ENCODE measurements around the gene HLA-DPB1. TPM values are rescaled to one million over a fixed set of nuclear protein-coding genes. Genes with fewer than 3 reads are reported as not detected.

The HLA-DPB1 gene
- total RNA-seq, 1 donor from 2014 or later: 853 TPM

- intact Hi-C loops (cut with micrococcal nuclease): loop anchor here (5.0 kb wide), 1 partner anchor 66 kb away; no protein-coding TSS in a partner anchor
- CTCF ChIA-PET: interaction anchor here (1.3 to 14.4 kb wide), 3 partner anchors 10 to 67 kb away, joined by 3 to 240 read pairs (median 4); partner anchors contain the start of gene HLA-DOA
Measured at GRCh38 chr6:33081098-33081824, 5.5 kb downstream of the HLA-DPB1 start.

DNA sequence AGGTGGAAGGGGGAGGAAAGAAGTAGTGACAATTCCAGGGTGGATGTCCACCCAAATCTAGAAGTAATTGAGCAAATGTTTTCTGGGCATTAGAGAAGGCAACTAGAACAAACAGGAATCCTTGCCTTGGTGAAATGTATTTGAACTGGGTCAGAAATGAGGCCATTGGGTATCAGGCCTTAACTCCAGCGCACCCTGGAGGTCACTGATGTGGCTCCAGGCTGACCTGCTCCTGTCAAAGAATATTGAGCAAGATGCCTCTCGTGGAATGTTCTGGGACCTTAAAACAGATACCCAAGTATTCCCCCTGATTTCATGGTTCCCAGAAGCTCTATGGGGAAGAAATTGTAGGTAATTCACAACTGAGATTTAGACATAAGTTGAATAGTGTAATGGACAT lies 6.9 kb downstream of the HLA-DPB1 start:
- ChIA-PET CTCF (interaction anchor here (0.9 to 14.4 kb wide), 8 partner anchors 10 to 82 kb away, joined by 3 to 240 read pairs (median 4); partner anchors contain the start of gene HLA-DOA), POLR2A (interaction anchor here (0.7 to 28.7 kb wide), 6 partner anchors 11 to 166 kb away, joined by 3 to 2264 read pairs (median 23); partner anchors contain the start of genes HLA-DOA and HLA-DPA1)
- intact Hi-C loops (cut with micrococcal nuclease): loop anchor here (1.0 to 5.0 kb wide), 4 partner anchors 8 to 166 kb away; no protein-coding TSS in a partner anchor
- peak overlapping the region; percentile 78 for H3K27ac Mint-ChIP-seq
- H3K4me1 Mint-ChIP-seq: peaks cover 74% of the 10 kb centered on the region
- DNase-seq: no peak
- peaks cover 100% of the 10 kb centered on the region for H3K36me3 Mint-ChIP-seq (ENCODE audit: low read depth)
- no peaks in the 10 kb centered on the region for H3K9me3 Mint-ChIP-seq
- peak; percentile 54 for ATAC-seq (ENCODE audit: low read depth)
- TF ChIP-seq, protein P1, sequence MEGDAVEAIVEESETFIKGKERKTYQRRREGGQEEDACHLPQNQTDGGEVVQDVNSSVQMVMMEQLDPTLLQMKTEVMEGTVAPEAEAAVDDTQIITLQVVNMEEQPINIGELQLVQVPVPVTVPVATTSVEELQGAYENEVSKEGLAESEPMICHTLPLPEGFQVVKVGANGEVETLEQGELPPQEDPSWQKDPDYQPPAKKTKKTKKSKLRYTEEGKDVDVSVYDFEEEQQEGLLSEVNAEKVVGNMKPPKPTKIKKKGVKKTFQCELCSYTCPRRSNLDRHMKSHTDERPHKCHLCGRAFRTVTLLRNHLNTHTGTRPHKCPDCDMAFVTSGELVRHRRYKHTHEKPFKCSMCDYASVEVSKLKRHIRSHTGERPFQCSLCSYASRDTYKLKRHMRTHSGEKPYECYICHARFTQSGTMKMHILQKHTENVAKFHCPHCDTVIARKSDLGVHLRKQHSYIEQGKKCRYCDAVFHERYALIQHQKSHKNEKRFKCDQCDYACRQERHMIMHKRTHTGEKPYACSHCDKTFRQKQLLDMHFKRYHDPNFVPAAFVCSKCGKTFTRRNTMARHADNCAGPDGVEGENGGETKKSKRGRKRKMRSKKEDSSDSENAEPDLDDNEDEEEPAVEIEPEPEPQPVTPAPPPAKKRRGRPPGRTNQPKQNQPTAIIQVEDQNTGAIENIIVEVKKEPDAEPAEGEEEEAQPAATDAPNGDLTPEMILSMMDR (IDR thresholded peaks at IDR 0.05): no peak
- H3K4me3 Mint-ChIP-seq: peak overlapping the region; percentile 89
- no peaks in the 10 kb centered on the region for H3K27me3 Mint-ChIP-seq

More at GRCh38 chr6:33081098-33081824, 5.5 kb downstream of the HLA-DPB1 start:
- Mint-ChIP-seq H3K9me3 (no peaks in the 10 kb centered on the region), H3K27me3 (no peaks in the 10 kb centered on the region), H3K4me3 (peak overlapping the region; percentile 89), H3K4me1 (peaks cover 78% of the 10 kb centered on the region), H3K27ac (peak overlapping the region; percentile 78), H3K36me3 (ENCODE audit: low read depth) (peaks cover 98% of the 10 kb centered on the region)
- no peak for DNase-seq
- POLR2A ChIA-PET: interaction anchor here (0.6 to 28.7 kb wide), 15 partner anchors 8 to 416 kb away, joined by 3 to 2264 read pairs (median 6); partner anchors contain the start of genes HLA-DOA and HLA-DPA1
- TF ChIP-seq, protein P1 (IDR thresholded peaks at IDR 0.05): no peak
- no peak for ATAC-seq (ENCODE audit: low read depth)

- TF ChIP-seq, protein P1 (IDR thresholded peaks at IDR 0.05): no peak
- POLR2A ChIA-PET: interaction anchor here (3.0 to 28.7 kb wide), 2 partner anchors 10 to 65 kb away, joined by 11 to 2264 read pairs; partner anchors contain the start of genes HLA-DOA and HLA-DPB1
- DNase-seq (no peak), ATAC-seq (ENCODE audit: low read depth) (no peak)
- intact Hi-C loops (cut with micrococcal nuclease): no loop called here
- H3K27ac Mint-ChIP-seq: peak overlapping the region; percentile 43
- no peaks in the 10 kb centered on the region for H3K27me3 Mint-ChIP-seq
- no peaks in the 10 kb centered on the region for H3K9me3 Mint-ChIP-seq
- H3K4me1 Mint-ChIP-seq: peaks cover 55% of the 10 kb centered on the region
- peaks cover 88% of the 10 kb centered on the region for H3K36me3 Mint-ChIP-seq (ENCODE audit: low read depth)
- H3K4me3 Mint-ChIP-seq: no peak overlapping the region
- CTCF ChIA-PET: interaction anchor here (14.4 kb wide), 1 partner anchor 71 kb away, joined by 240 read pairs; the partner anchor contains the start of gene HLA-DOA
Measured at GRCh38 chr6:33085627-33086026, 9.8 kb downstream of the HLA-DPB1 start.

- intact Hi-C loops (cut with micrococcal nuclease): no loop called here
- TF ChIP-seq, protein P1 (IDR thresholded peaks at IDR 0.05): no peak
- Mint-ChIP-seq H3K27ac (peak overlapping the region; percentile 67), H3K36me3 (ENCODE audit: low read depth) (peaks cover 60% of the 10 kb centered on the region), H3K4me1 (peaks cover 43% of the 10 kb centered on the region), H3K27me3 (no peaks in the 10 kb centered on the region), H3K9me3 (no peaks in the 10 kb centered on the region), H3K4me3 (no peak overlapping the region)
- POLR2A ChIA-PET: interaction anchor here (0.6 to 28.7 kb wide), 15 partner anchors 9 to 756 kb away, joined by 3 to 2264 read pairs (median 7); partner anchors contain the start of genes HLA-DOA, HLA-DPA1 and HLA-DPB1
- no peak for ATAC-seq (ENCODE audit: low read depth)
- CTCF ChIA-PET: interaction anchor here (1.1 to 14.4 kb wide), 4 partner anchors 15 to 160 kb away, joined by 3 to 240 read pairs (median 4); partner anchors contain the start of genes HLA-DOA and HLA-DPA1
- DNase-seq: no peak
Measured at GRCh38 chr6:33088258-33088930, 12.6 kb downstream of the HLA-DPB1 start.
